ENCODE measurements around the gene MRPL50. TPM values are rescaled to one million over a fixed set of nuclear protein-coding genes. Genes with fewer than 3 reads are reported as not detected.

MRPL50 gene
- total and polyA plus RNA-seq, 4 experiments from 2014 or later: 18.6 to 23.0 (median 20.9) TPM

- intact Hi-C loops (cut with micrococcal nuclease): no loop called here
- Mint-ChIP-seq H3K27me3 (peaks cover 33 to 36% of the 10 kb centered on the region in 2 donors), H3K9me3 (peaks cover 0 to 2% (median 0%) of the 10 kb centered on the region in 8 donors), H3K27ac (no peak overlapping the region), H3K4me1 (peaks cover 0 to 4% (median 0%) of the 10 kb centered on the region in 4 donors), H3K4me3 (no peak overlapping the region), H3K36me3 (no peaks in the 10 kb centered on the region)
- Histone ChIP-seq H3K4me1 (ENCODE audit: insufficient read depth, low read length) (no peaks in the 10 kb centered on the region), H3K36me3 (ENCODE audit: insufficient read depth, low read length) (no peaks in the 10 kb centered on the region), H3K27me3 (ENCODE audit: insufficient read depth, low read length) (peaks cover 8% of the 10 kb centered on the region), H3K27ac (ENCODE audit: low read depth, low read length) (no peak overlapping the region), H3K4me3 (ENCODE audit: low read length in 2 of 2) (no peak overlapping the region), H3K9me3 (ENCODE audit: control insufficient read depth in 1 of 2, low read length in 2 of 2) (no peaks in the 10 kb centered on the region)
- CTCF ChIA-PET (ENCODE audit: partially characterized antibody): no interaction called here
- POLR2A ChIA-PET (ENCODE audit: partially characterized antibody): no interaction called here
- no peak for DNase-seq
Measured at GRCh38 chr9:101440714-101441230, 42.4 kb upstream of the MRPL50 start.

GRCh38 chr9:101438523-101438922 is 40.1 kb upstream of the MRPL50 start:
- Mint-ChIP-seq H3K9me3 (peaks cover 0 to 2% (median 0%) of the 10 kb centered on the region in 8 donors), H3K4me3 (no peak overlapping the region), H3K27me3 (peaks cover 27 to 30% of the 10 kb centered on the region in 2 donors), H3K36me3 (no peaks in the 10 kb centered on the region), H3K4me1 (no peaks in the 10 kb centered on the region), H3K27ac (no peak overlapping the region)
- intact Hi-C loops (cut with micrococcal nuclease): no loop called here
- Histone ChIP-seq H3K4me3 (ENCODE audit: low read length in 2 of 2) (no peak overlapping the region), H3K27me3 (ENCODE audit: insufficient read depth, low read length) (no peaks in the 10 kb centered on the region), H3K4me1 (ENCODE audit: insufficient read depth, low read length) (no peaks in the 10 kb centered on the region), H3K36me3 (ENCODE audit: insufficient read depth, low read length) (no peaks in the 10 kb centered on the region), H3K9me3 (ENCODE audit: control insufficient read depth in 1 of 2, low read length in 2 of 2) (no peaks in the 10 kb centered on the region), H3K27ac (ENCODE audit: low read depth, low read length) (no peak overlapping the region)
- no peak for DNase-seq
- ChIA-PET CTCF (ENCODE audit: partially characterized antibody) (no interaction called here), POLR2A (ENCODE audit: partially characterized antibody) (interaction anchor here (1.0 kb wide), 1 partner anchor 16 kb away, joined by 3 read pairs; no protein-coding TSS in a partner anchor)

GRCh38 chr9:101437806-101438232 is 39.4 kb upstream of the MRPL50 start:
- no peak for DNase-seq
- H3K27me3 ChIP-seq (ENCODE audit: insufficient read depth, low read length): no peaks in the 10 kb centered on the region
- no peak overlapping the region for H3K4me3 ChIP-seq (ENCODE audit: low read length in 2 of 2)
- no peaks in the 10 kb centered on the region for H3K36me3 ChIP-seq (ENCODE audit: insufficient read depth, low read length)
- ChIA-PET CTCF (ENCODE audit: partially characterized antibody) (no interaction called here), POLR2A (ENCODE audit: partially characterized antibody) (interaction anchor here (1.0 kb wide), 1 partner anchor 17 kb away, joined by 3 read pairs; no protein-coding TSS in a partner anchor)
- no peak overlapping the region for H3K27ac ChIP-seq (ENCODE audit: low read depth, low read length)
- no peaks in the 10 kb centered on the region for H3K4me1 Mint-ChIP-seq
- no peaks in the 10 kb centered on the region for H3K36me3 Mint-ChIP-seq
- no peak overlapping the region for H3K4me3 Mint-ChIP-seq
- H3K9me3 Mint-ChIP-seq: peaks cover 0 to 2% (median 0%) of the 10 kb centered on the region in 8 donors
- no peaks in the 10 kb centered on the region for H3K9me3 ChIP-seq (ENCODE audit: control insufficient read depth in 1 of 2, low read length in 2 of 2)
- intact Hi-C loops (cut with micrococcal nuclease): no loop called here
- peaks cover 24 to 27% of the 10 kb centered on the region in 2 donors for H3K27me3 Mint-ChIP-seq
- H3K4me1 ChIP-seq (ENCODE audit: insufficient read depth, low read length): no peaks in the 10 kb centered on the region
- no peak overlapping the region for H3K27ac Mint-ChIP-seq

GRCh38 chr9:101435601-101436079 is 37.2 kb upstream of the MRPL50 start, which contains the start of gene ALDOB:
TSS of gene ALDOB (minus strand) at chr9:101435774. CDS start at chr9:101430887, 4,887 bp downstream.
- Mint-ChIP-seq H3K4me1 (no peaks in the 10 kb centered on the region), H3K4me3 (no peak within 1 kb of the TSS), H3K27me3 (peaks cover 15 to 24% of the 10 kb centered on the region in 2 donors), H3K9me3 (peaks cover 0 to 2% (median 0%) of the 10 kb centered on the region in 8 donors), H3K27ac (no peak within 1 kb of the TSS), H3K36me3 (no peaks in the 10 kb centered on the region)
- intact Hi-C loops (cut with micrococcal nuclease): no loop called here
- no peaks in the 10 kb centered on the region for H3K4me1 ChIP-seq (ENCODE audit: insufficient read depth, low read length)
- DNase-seq: no peak
- H3K4me3 ChIP-seq (ENCODE audit: low read length in 2 of 2): no peak within 1 kb of the TSS
- no peaks in the 10 kb centered on the region for H3K36me3 ChIP-seq (ENCODE audit: insufficient read depth, low read length)
- no peaks in the 10 kb centered on the region for H3K9me3 ChIP-seq (ENCODE audit: control insufficient read depth in 1 of 2, low read length in 2 of 2)
- H3K27me3 ChIP-seq (ENCODE audit: insufficient read depth, low read length): no peaks in the 10 kb centered on the region
- ChIA-PET POLR2A (ENCODE audit: partially characterized antibody) (no interaction called here), CTCF (ENCODE audit: partially characterized antibody) (no interaction called here)
- no peak within 1 kb of the TSS for H3K27ac ChIP-seq (ENCODE audit: low read depth, low read length)

GRCh38 chr9:101434998-101435397 is 36.6 kb upstream of the MRPL50 start:
- H3K27me3 ChIP-seq (ENCODE audit: insufficient read depth, low read length): no peaks in the 10 kb centered on the region
- CTCF ChIA-PET (ENCODE audit: partially characterized antibody): no interaction called here
- H3K9me3 Mint-ChIP-seq: peaks cover 0 to 4% (median 0%) of the 10 kb centered on the region in 8 donors
- H3K27me3 Mint-ChIP-seq: peaks cover 11 to 24% of the 10 kb centered on the region in 2 donors
- H3K4me3 ChIP-seq (ENCODE audit: low read length in 2 of 2): no peak overlapping the region
- H3K4me1 Mint-ChIP-seq: no peaks in the 10 kb centered on the region
- no peaks in the 10 kb centered on the region for H3K9me3 ChIP-seq (ENCODE audit: control insufficient read depth in 1 of 2, low read length in 2 of 2)
- intact Hi-C loops (cut with micrococcal nuclease): no loop called here
- H3K27ac Mint-ChIP-seq: no peak overlapping the region
- H3K36me3 ChIP-seq (ENCODE audit: insufficient read depth, low read length): no peaks in the 10 kb centered on the region
- POLR2A ChIA-PET (ENCODE audit: partially characterized antibody): no interaction called here
- no peak for DNase-seq
- H3K4me1 ChIP-seq (ENCODE audit: insufficient read depth, low read length): no peaks in the 10 kb centered on the region
- H3K27ac ChIP-seq (ENCODE audit: low read depth, low read length): no peak overlapping the region
- H3K4me3 Mint-ChIP-seq: no peak overlapping the region
- no peaks in the 10 kb centered on the region for H3K36me3 Mint-ChIP-seq

- no peaks in the 10 kb centered on the region for H3K36me3 Mint-ChIP-seq
- H3K27me3 Mint-ChIP-seq: peaks cover 12 to 22% of the 10 kb centered on the region in 2 donors
- intact Hi-C loops (cut with micrococcal nuclease): no loop called here
- CTCF ChIA-PET (ENCODE audit: partially characterized antibody): no interaction called here
- Histone ChIP-seq H3K4me1 (ENCODE audit: insufficient read depth, low read length) (no peaks in the 10 kb centered on the region), H3K27ac (ENCODE audit: low read depth, low read length) (no peak overlapping the region), H3K36me3 (ENCODE audit: insufficient read depth, low read length) (no peaks in the 10 kb centered on the region), H3K27me3 (ENCODE audit: insufficient read depth, low read length) (no peaks in the 10 kb centered on the region), H3K9me3 (ENCODE audit: control insufficient read depth in 1 of 2, low read length in 2 of 2) (no peaks in the 10 kb centered on the region), H3K4me3 (ENCODE audit: low read length in 2 of 2) (no peak overlapping the region)
- peaks cover 0 to 4% (median 0%) of the 10 kb centered on the region in 8 donors for H3K9me3 Mint-ChIP-seq
- no peak overlapping the region for H3K4me3 Mint-ChIP-seq
- DNase-seq: no peak
- H3K27ac Mint-ChIP-seq: no peak overlapping the region
- no peaks in the 10 kb centered on the region for H3K4me1 Mint-ChIP-seq
- POLR2A ChIA-PET (ENCODE audit: partially characterized antibody): no interaction called here
Measured at GRCh38 chr9:101433229-101433628, 34.8 kb upstream of the MRPL50 start.

- H3K36me3 Mint-ChIP-seq: no peaks in the 10 kb centered on the region
- H3K4me3 Mint-ChIP-seq: no peak overlapping the region
- intact Hi-C loops (cut with micrococcal nuclease): no loop called here
- Histone ChIP-seq H3K27me3 (ENCODE audit: insufficient read depth, low read length) (no peaks in the 10 kb centered on the region), H3K27ac (ENCODE audit: low read depth, low read length) (no peak overlapping the region), H3K4me1 (ENCODE audit: insufficient read depth, low read length) (no peaks in the 10 kb centered on the region), H3K9me3 (ENCODE audit: control insufficient read depth in 1 of 2, low read length in 2 of 2) (no peaks in the 10 kb centered on the region), H3K4me3 (ENCODE audit: low read length in 2 of 2) (no peak overlapping the region), H3K36me3 (ENCODE audit: insufficient read depth, low read length) (no peaks in the 10 kb centered on the region)
- no peak for DNase-seq
- no peaks in the 10 kb centered on the region for H3K4me1 Mint-ChIP-seq
- peaks cover 0 to 3% (median 0%) of the 10 kb centered on the region in 8 donors for H3K9me3 Mint-ChIP-seq
- H3K27me3 Mint-ChIP-seq: peaks cover 12 to 19% of the 10 kb centered on the region in 2 donors
- no peak overlapping the region for H3K27ac Mint-ChIP-seq
- CTCF ChIA-PET (ENCODE audit: partially characterized antibody): no interaction called here
- POLR2A ChIA-PET (ENCODE audit: partially characterized antibody): no interaction called here
Measured at GRCh38 chr9:101432740-101433139, 34.3 kb upstream of the MRPL50 start.

Measured in CD4-positive, alpha-beta memory T cell (primary cell).